ENCODE measurements around the gene EEFSEC. TPM values are rescaled to one million over a fixed set of nuclear protein-coding genes. Genes with fewer than 3 reads are reported as not detected.

Gene EEFSEC
- total RNA-seq, 1 experiment from 2014 or later, result 37.7 TPM

DNA sequence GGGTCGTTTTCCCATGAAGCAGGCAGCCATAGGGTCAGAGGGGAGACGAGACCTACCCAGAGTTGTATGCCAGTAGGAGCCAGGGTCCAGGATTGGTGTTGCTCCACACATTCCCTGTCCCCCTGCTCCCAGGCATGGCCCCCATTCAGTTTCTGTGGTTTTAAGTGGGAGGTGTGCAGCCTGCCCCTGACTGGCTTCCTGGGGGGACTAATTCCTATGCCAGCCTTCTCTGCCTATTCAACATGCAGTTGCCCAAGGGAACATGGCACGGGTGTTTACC is 126.3 kb downstream of the EEFSEC start:
- no peak overlapping the region for H3K27ac Mint-ChIP-seq (ENCODE audit: unreplicated experiment)
- BruUV-seq (replicated peaks), result no TSS peak
- intact Hi-C loops (cut with micrococcal nuclease; ENCODE audit: unreplicated experiment), result no loop called here

DNA sequence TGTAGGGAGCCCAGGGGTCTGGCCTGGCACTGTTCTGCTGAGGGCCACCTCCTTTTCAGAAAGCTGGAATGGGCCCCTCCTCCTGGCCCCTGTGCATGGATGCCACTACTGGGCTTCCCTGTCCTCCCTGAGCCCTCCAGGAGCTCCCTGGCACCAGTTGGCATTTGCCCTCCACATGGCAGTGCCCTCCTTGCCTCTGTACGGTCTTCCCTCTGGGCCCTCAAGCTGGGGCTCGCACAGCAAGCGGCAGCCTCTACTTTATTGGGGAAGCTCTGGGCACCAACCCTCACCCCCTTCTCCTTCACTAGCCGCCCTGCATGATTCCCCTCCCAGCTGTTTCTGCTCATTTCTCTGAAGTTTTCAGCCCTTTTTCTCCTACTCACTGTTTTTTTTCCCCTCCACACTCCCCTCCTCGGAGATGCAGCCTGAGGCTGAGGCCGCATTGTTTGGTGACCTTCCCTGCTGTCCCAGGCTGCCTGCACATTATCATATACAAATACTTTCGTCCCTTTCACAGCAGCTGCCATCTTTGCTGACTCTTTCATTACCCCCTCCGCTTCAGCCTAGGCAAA is 127.3 kb downstream of the EEFSEC start:
- no TSS peak for BruUV-seq (replicated peaks)
- Mint-ChIP-seq H3K4me3 (ENCODE audit: low read depth, unreplicated experiment) (no peak overlapping the region), H3K27ac (ENCODE audit: unreplicated experiment) (no peak overlapping the region), H3K9me3 (ENCODE audit: low read depth, unreplicated experiment) (no peaks in the 10 kb centered on the region), H3K27me3 (ENCODE audit: unreplicated experiment) (no peaks in the 10 kb centered on the region), H3K4me1 (ENCODE audit: low read depth, unreplicated experiment) (no peaks in the 10 kb centered on the region), H3K36me3 (ENCODE audit: insufficient read depth, unreplicated experiment) (no peaks in the 10 kb centered on the region)
- intact Hi-C loops (cut with micrococcal nuclease; ENCODE audit: unreplicated experiment), result no loop called here
- TF ChIP-seq, protein P1, sequence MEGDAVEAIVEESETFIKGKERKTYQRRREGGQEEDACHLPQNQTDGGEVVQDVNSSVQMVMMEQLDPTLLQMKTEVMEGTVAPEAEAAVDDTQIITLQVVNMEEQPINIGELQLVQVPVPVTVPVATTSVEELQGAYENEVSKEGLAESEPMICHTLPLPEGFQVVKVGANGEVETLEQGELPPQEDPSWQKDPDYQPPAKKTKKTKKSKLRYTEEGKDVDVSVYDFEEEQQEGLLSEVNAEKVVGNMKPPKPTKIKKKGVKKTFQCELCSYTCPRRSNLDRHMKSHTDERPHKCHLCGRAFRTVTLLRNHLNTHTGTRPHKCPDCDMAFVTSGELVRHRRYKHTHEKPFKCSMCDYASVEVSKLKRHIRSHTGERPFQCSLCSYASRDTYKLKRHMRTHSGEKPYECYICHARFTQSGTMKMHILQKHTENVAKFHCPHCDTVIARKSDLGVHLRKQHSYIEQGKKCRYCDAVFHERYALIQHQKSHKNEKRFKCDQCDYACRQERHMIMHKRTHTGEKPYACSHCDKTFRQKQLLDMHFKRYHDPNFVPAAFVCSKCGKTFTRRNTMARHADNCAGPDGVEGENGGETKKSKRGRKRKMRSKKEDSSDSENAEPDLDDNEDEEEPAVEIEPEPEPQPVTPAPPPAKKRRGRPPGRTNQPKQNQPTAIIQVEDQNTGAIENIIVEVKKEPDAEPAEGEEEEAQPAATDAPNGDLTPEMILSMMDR (IDR thresholded peaks at IDR 0.05; ENCODE audit: unreplicated experiment), result no peak
- DNase-seq, result no peak
- CTCF ChIA-PET, result interaction anchor here (0.6 kb wide), 1 partner anchor 8 kb away, joined by 3 read pairs; no protein-coding TSS in a partner anchor

More for the DNA sequence above, 126.3 kb downstream of the EEFSEC start:
- no peaks in the 10 kb centered on the region for H3K9me3 Mint-ChIP-seq (ENCODE audit: low read depth, unreplicated experiment)
- TF ChIP-seq, protein P1 (IDR thresholded peaks at IDR 0.05; ENCODE audit: unreplicated experiment), result no peak
- no peaks in the 10 kb centered on the region for H3K4me1 Mint-ChIP-seq (ENCODE audit: low read depth, unreplicated experiment)
- no peaks in the 10 kb centered on the region for H3K36me3 Mint-ChIP-seq (ENCODE audit: insufficient read depth, unreplicated experiment)
- DNase-seq, result no peak
- CTCF ChIA-PET, result no interaction called here
- no peaks in the 10 kb centered on the region for H3K27me3 Mint-ChIP-seq (ENCODE audit: unreplicated experiment)
- H3K4me3 Mint-ChIP-seq (ENCODE audit: low read depth, unreplicated experiment), result no peak overlapping the region

DNA sequence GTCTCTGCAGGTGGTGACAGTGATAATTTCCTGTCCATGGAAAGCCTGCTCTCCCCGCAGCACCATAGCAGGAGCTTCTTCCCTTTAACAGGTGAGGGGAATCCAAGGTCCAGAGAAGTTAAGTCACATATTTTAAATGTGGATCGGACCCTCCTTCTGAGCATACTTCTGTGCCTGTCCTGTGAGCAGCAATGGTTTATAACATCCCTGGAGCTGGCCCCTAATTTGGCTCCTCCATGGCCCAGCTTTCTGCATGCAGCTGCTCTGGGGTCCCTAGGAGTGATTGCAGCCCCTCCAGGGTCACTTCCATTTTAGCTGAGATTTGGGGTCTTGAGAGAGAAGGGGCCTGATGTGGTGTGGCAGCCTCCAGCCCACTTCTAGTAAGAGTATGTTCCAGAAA is 127.8 kb downstream of the EEFSEC start:
- TF ChIP-seq, protein P1 (IDR thresholded peaks at IDR 0.05; ENCODE audit: unreplicated experiment), result no peak
- CTCF ChIA-PET, result no interaction called here
- no peak overlapping the region for H3K27ac Mint-ChIP-seq (ENCODE audit: unreplicated experiment)
- H3K36me3 Mint-ChIP-seq (ENCODE audit: insufficient read depth, unreplicated experiment), result no peaks in the 10 kb centered on the region
- intact Hi-C loops (cut with micrococcal nuclease; ENCODE audit: unreplicated experiment), result no loop called here
- no peak overlapping the region for H3K4me3 Mint-ChIP-seq (ENCODE audit: low read depth, unreplicated experiment)
- no peaks in the 10 kb centered on the region for H3K27me3 Mint-ChIP-seq (ENCODE audit: unreplicated experiment)
- no peak for DNase-seq
- BruUV-seq (replicated peaks), result no TSS peak
- no peaks in the 10 kb centered on the region for H3K9me3 Mint-ChIP-seq (ENCODE audit: low read depth, unreplicated experiment)
- no peaks in the 10 kb centered on the region for H3K4me1 Mint-ChIP-seq (ENCODE audit: low read depth, unreplicated experiment)

DNA sequence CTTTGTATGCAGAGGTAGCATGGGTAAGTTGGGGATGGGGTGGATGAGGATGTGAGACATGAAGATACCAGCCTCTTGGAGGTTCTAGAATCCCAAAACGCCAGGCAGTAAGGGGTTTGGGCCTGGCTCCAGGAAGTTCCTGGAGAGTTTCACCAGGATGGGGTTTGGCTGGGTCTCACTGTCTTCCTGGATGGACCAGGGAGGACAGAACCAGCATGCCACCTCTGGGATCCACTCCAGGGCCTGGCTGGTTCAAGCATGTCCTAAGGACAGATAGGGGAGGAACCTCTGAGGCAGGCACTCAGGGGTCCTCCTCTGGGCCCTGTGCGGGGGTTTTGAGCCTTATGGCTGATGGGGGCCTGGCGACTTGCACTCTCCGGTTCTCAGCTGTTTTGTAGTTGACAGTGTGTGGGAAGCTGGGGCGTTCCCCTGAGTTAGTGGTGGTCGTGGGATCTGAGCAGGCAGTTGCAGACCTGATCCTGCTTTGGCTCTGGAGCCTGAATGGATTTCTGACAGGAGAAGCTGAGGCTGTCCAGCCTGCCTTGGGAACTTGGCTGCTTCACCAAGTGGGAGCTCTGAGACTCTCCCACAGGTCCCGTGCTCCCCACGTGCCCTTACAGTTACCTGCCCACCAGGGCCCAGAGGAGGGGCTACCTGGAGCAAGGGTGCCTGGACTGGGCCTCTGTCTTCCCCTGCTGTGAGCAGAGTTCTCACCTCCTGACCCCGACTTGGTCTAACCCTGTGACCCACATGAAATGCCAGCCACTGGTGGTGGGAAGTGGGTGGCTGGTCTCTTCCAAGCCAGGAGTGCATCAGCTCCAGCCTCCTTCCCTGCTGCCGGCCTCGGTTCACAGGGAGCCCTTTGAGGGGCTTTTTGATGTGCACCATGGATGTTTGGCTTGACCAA is 128.4 kb downstream of the EEFSEC start:
- H3K36me3 Mint-ChIP-seq (ENCODE audit: insufficient read depth, unreplicated experiment), result no peaks in the 10 kb centered on the region
- no peaks in the 10 kb centered on the region for H3K27me3 Mint-ChIP-seq (ENCODE audit: unreplicated experiment)
- CTCF ChIA-PET, result no interaction called here
- intact Hi-C loops (cut with micrococcal nuclease; ENCODE audit: unreplicated experiment), result no loop called here
- BruUV-seq (replicated peaks), result no TSS peak
- H3K4me3 Mint-ChIP-seq (ENCODE audit: low read depth, unreplicated experiment), result no peak overlapping the region
- no peaks in the 10 kb centered on the region for H3K4me1 Mint-ChIP-seq (ENCODE audit: low read depth, unreplicated experiment)
- DNase-seq, result no peak
- H3K27ac Mint-ChIP-seq (ENCODE audit: unreplicated experiment), result no peak overlapping the region
- no peaks in the 10 kb centered on the region for H3K9me3 Mint-ChIP-seq (ENCODE audit: low read depth, unreplicated experiment)
- TF ChIP-seq, protein P1 (IDR thresholded peaks at IDR 0.05; ENCODE audit: unreplicated experiment), result no peak

Data from Calu3 (cell line).